Measurements from ENCODE around the gene DLGAP1.

DNA sequence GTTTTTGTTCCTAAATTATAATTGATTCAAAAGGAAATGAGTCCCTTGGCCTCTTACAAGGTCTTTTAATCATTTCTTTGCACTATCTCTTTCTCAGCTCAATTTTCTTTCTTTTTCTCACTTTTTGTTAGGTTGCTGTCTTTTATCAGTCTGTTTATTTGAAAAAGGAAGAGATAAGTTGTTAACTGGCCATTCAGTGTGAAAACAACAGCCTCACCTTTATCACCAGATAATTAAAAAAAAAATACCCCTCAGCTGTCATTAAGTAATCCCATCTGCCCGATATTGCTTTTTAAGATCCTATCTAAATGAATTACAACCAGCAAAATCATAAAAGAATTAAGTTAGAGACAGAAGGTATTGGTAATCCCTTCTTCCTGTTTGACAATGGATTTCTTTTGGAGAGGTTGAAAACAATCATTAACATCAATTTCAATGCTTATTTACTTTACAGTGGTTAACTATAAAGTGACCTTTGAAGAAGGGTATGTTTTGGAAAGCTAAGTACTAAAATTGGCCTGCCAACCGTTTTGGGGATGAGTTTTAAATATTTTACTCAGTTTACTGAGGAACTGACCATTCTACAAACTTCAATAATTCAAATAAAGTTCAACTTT, 900.2 kb downstream of the DLGAP1 start:
- TF ChIP-seq, protein P1, sequence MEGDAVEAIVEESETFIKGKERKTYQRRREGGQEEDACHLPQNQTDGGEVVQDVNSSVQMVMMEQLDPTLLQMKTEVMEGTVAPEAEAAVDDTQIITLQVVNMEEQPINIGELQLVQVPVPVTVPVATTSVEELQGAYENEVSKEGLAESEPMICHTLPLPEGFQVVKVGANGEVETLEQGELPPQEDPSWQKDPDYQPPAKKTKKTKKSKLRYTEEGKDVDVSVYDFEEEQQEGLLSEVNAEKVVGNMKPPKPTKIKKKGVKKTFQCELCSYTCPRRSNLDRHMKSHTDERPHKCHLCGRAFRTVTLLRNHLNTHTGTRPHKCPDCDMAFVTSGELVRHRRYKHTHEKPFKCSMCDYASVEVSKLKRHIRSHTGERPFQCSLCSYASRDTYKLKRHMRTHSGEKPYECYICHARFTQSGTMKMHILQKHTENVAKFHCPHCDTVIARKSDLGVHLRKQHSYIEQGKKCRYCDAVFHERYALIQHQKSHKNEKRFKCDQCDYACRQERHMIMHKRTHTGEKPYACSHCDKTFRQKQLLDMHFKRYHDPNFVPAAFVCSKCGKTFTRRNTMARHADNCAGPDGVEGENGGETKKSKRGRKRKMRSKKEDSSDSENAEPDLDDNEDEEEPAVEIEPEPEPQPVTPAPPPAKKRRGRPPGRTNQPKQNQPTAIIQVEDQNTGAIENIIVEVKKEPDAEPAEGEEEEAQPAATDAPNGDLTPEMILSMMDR (conservative IDR thresholded peaks at IDR 0.05; ENCODE audit: low read depth in 2 of 2): no peak
- TF ChIP-seq POLR2AphosphoS5 (IDR thresholded peaks at IDR 0.05; ENCODE audit: low read depth): no peak
- TF ChIP-seq, protein P2, sequence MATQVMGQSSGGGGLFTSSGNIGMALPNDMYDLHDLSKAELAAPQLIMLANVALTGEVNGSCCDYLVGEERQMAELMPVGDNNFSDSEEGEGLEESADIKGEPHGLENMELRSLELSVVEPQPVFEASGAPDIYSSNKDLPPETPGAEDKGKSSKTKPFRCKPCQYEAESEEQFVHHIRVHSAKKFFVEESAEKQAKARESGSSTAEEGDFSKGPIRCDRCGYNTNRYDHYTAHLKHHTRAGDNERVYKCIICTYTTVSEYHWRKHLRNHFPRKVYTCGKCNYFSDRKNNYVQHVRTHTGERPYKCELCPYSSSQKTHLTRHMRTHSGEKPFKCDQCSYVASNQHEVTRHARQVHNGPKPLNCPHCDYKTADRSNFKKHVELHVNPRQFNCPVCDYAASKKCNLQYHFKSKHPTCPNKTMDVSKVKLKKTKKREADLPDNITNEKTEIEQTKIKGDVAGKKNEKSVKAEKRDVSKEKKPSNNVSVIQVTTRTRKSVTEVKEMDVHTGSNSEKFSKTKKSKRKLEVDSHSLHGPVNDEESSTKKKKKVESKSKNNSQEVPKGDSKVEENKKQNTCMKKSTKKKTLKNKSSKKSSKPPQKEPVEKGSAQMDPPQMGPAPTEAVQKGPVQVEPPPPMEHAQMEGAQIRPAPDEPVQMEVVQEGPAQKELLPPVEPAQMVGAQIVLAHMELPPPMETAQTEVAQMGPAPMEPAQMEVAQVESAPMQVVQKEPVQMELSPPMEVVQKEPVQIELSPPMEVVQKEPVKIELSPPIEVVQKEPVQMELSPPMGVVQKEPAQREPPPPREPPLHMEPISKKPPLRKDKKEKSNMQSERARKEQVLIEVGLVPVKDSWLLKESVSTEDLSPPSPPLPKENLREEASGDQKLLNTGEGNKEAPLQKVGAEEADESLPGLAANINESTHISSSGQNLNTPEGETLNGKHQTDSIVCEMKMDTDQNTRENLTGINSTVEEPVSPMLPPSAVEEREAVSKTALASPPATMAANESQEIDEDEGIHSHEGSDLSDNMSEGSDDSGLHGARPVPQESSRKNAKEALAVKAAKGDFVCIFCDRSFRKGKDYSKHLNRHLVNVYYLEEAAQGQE (IDR thresholded peaks at IDR 0.05; ENCODE audit: unreplicated experiment): no peak
- no peak for TF ChIP-seq JUNB (IDR thresholded peaks at IDR 0.05; ENCODE audit: unreplicated experiment)
- TF ChIP-seq EZH2 (IDR thresholded peaks at IDR 0.05; ENCODE audit: low read depth, unreplicated experiment): no peak

All from GM23338 (cell line).